ENCODE data around the gene ZMYND15.

- no peak for TF ChIP-seq CTCF (IDR thresholded peaks at IDR 0.05; ENCODE audit: low read depth, low read length)
- no peak for TF ChIP-seq EZH2phosphoT487 (IDR thresholded peaks at IDR 0.05; ENCODE audit: low read depth)
Observed at GRCh38 chr17:4719684-4720221, 19.9 kb upstream of the ZMYND15 start.
